LNCAP (cell line): ENCODE results near the gene AIFM2.

Experiments
- TF ChIP-seq, protein P1 (sequence below): fragments of 450-650 bp; IDR thresholded peaks from 2 replicates; pipeline ENCODE4 v1.5.1; 2017; ENCODE audit warnings: mild to moderate bottlenecking

AIFM2 gene

GRCh38 chr10:70123817-70124216 lies 8.8 kb downstream of the AIFM2 start:
- TF ChIP-seq, protein P1, sequence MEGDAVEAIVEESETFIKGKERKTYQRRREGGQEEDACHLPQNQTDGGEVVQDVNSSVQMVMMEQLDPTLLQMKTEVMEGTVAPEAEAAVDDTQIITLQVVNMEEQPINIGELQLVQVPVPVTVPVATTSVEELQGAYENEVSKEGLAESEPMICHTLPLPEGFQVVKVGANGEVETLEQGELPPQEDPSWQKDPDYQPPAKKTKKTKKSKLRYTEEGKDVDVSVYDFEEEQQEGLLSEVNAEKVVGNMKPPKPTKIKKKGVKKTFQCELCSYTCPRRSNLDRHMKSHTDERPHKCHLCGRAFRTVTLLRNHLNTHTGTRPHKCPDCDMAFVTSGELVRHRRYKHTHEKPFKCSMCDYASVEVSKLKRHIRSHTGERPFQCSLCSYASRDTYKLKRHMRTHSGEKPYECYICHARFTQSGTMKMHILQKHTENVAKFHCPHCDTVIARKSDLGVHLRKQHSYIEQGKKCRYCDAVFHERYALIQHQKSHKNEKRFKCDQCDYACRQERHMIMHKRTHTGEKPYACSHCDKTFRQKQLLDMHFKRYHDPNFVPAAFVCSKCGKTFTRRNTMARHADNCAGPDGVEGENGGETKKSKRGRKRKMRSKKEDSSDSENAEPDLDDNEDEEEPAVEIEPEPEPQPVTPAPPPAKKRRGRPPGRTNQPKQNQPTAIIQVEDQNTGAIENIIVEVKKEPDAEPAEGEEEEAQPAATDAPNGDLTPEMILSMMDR = no peak

GRCh38 chr10:70122742-70123141 lies 9.9 kb downstream of the AIFM2 start:
- TF ChIP-seq, protein P1 = no peak

DNA sequence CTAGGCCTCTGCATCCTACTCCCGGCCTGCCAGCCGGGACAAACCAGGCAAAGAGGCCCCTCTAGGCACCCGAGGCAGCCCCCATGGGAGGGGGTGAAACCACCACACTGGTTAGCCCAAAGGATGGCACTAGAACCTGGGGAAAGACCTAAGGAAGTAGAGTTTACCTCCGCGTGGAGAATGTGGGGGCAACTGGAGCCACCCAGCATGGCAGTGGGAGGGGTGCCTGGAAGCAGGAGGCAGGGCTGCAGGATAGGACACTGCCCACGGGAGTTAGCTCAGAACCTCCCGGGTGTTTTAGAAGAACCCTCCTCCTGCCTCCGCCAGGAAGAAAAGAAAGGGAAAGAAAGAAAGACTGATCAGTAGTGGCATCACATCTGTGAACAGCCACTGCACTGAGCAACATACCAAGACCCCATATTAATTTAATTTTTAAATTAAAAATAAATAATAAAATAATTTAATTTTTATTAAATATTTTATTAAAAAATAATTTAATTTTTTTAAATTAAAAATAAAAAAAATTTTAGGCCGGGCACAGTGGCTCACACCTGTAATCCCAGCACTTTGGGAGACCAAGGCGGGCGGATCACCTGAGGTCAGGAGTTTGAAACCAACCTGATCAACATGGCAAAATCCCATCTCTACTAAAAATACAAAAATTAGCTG lies 11.2 kb downstream of the AIFM2 start:
- TF ChIP-seq, protein P1 = no peak

DNA sequence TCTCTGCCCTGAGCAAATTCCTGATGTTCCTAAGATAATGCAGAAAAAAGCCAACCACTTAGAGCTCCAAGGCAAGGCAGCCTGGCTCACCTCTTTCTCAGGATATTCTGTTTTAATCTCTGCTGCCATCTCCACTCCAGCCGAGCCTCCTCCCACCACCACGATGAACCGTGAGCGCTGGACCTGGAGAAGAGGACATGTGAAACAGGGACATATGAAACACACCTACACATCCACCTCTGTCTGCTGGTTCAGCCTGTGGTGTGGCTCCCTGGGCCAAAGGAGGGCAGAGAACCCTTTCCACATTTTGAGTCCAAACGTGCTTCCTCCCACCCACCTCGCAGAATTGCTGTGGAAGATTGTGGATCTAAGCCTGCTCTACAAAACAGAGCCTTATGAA lies 12.2 kb downstream of the AIFM2 start:
- TF ChIP-seq, protein P1 = no peak

- TF ChIP-seq, protein P1 = no peak
Observed at GRCh38 chr10:70119623-70120022, 13.0 kb downstream of the AIFM2 start.

DNA sequence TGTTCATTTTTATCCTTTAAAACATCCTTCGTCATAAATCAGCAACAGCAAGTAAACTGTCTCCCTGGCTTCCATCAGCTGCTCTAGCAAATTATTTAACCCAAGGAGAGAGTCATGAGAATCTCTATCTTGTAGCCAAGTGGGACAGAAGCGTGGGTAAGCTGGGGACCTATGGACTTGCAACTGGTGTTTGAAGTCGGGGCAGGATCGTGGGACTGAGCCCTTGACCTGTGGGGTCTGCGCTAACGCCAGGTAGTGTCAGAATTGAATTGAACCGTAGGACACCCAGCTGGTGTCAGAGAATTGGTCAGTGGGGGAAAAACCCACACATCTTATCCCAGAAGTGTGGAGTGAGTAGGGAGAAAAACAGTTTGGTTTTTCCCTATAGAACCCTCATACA lies 13.4 kb downstream of the AIFM2 start:
- TF ChIP-seq, protein P1 = no peak

DNA sequence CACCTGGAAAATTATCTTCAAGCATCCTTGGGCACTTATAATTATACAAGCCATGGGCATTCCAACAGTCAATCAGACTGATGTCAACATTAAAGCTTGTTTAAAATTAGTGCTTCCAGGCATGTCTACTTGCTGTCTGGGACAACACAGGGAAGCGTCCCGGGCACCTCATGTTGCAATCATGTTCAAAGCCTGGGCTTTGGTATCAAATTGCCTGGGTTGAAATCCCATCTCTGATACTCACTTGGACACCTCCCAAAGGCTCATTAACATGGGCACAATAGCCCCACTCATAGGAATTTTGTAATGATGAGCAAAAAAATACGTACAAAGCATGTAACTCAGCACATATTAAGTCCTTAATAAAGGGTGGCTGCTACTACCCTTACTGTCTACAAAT lies 14.4 kb downstream of the AIFM2 start:
- TF ChIP-seq, protein P1 = no peak

- TF ChIP-seq, protein P1 = no peak
Observed at GRCh38 chr10:70117646-70118045, 15.0 kb downstream of the AIFM2 start.
